GM10248 (cell line): ENCODE measurements around the gene KRT34.

ENCODE experiments used
- CTCF ChIA-PET: fragments of 300-600 bp; sonication (Branson Sonifier 250); formaldehyde crosslinking; extraction: SDS; loops from one replicate; lab custom pipeline; 2021; ENCODE audit warnings: antibody characterized with exemption; lab: Yijun Ruan, JAX
- POLR2A ChIA-PET: fragments of 350-650 bp; sonication (Branson Sonifier 250); formaldehyde crosslinking; extraction: SDS; loops from one replicate; lab custom pipeline; 2020; ENCODE audit warnings: antibody characterized with exemption; lab: Yijun Ruan, JAX
- DNase-seq: peaks from one replicate; pipeline ENCODE4 v3.0.0; 2012; ENCODE audit errors: extremely low spot score
- TF ChIP-seq, protein P1 (sequence below): IDR thresholded peaks from 2 replicates; pipeline ENCODE4 v1.5.1; 2012; ENCODE audit warnings: mild to moderate bottlenecking, low read depth; ENCODE audit errors: extremely low read depth, missing control alignments, control extremely low read depth

The KRT34 gene

DNA sequence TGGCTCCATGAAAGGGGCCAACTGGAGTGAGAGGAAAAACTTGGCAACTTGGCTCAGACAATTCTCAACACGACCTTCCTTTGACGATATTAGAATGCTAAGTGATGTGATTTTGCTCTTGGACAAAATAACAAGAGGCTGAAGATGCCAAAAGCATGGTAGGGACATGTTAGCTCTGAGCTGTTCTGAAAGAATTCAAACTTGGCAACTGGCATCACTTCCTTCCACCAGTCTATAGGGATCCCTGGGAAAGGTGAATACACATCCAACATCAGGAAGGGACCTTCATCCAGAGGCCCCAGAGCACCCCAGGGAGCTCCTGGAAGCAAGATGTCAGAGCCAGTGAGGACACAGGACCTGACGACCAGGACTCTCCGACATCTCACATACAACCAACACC lies 38.0 kb upstream of the KRT34 start:
- CTCF ChIA-PET, result no interaction called here
- POLR2A ChIA-PET, result no interaction called here
- TF ChIP-seq, protein P1, sequence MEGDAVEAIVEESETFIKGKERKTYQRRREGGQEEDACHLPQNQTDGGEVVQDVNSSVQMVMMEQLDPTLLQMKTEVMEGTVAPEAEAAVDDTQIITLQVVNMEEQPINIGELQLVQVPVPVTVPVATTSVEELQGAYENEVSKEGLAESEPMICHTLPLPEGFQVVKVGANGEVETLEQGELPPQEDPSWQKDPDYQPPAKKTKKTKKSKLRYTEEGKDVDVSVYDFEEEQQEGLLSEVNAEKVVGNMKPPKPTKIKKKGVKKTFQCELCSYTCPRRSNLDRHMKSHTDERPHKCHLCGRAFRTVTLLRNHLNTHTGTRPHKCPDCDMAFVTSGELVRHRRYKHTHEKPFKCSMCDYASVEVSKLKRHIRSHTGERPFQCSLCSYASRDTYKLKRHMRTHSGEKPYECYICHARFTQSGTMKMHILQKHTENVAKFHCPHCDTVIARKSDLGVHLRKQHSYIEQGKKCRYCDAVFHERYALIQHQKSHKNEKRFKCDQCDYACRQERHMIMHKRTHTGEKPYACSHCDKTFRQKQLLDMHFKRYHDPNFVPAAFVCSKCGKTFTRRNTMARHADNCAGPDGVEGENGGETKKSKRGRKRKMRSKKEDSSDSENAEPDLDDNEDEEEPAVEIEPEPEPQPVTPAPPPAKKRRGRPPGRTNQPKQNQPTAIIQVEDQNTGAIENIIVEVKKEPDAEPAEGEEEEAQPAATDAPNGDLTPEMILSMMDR, result no peak
- DNase-seq, result no peak

DNA sequence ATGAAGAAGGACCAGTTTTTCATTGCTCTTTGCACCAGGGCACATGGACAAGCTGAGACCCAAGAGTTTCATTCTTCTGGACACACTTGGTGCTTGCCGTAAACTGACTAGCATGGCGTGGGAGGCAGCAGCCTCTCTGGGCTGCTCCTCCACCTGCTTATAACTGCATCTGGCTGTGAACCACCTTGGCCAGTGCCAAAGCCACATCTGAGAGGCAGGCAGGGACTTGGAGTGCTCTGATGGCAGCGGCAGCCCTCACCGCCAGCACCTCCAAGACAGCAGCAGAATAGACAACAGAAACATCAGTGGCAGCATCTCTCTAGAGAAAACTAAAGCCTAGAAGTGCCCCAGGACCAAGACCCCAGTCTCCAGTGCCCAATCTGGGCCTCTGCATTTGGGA lies 37.6 kb upstream of the KRT34 start:
- ChIA-PET POLR2A (no interaction called here), CTCF (interaction anchor here (2.1 kb wide), 1 partner anchor 16 kb away, joined by 6 read pairs; no protein-coding TSS in a partner anchor)
- TF ChIP-seq, protein P1, result no peak
- no peak for DNase-seq

DNA sequence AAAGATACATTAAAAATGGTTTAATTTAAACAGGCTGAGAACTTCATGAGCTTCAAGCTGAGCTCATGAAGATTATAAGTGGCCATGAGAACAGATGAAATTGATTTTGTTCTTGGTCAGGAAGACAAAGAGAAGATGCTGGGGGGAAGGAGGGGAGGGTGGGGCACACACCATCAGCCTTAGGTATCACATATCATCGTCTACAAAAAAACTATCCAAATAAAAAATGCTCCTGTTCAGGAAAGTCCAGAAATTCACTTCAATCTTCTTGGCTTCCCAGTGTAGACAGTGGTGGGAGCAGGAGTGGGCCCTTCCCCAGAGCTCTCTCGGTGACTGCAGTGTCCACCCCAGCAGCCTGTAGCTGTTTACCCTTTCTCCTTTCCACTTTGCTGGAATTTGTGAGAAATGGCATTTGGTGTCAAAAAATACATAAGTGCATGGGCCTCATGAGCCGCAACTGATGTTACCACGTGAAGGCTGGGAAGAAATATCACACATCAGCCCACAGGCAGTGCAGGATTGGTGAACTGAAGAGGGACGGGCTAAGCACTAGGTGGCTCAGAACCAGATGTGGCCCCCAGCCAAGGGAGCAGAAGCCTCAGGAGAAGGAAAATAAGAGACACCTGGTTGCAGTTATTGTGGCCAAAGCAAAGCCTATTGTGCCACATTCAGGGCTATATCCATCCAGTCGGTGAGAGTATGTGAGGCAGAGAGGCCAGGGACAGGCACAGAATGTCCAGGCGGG lies 36.2 kb upstream of the KRT34 start:
- ChIA-PET POLR2A (no interaction called here), CTCF (interaction anchor here (0.8 to 2.1 kb wide), 6 partner anchors 10 to 245 kb away, joined by 3 to 13 read pairs (median 4); no protein-coding TSS in a partner anchor)
- DNase-seq, result no peak
- TF ChIP-seq, protein P1, result no peak

DNA sequence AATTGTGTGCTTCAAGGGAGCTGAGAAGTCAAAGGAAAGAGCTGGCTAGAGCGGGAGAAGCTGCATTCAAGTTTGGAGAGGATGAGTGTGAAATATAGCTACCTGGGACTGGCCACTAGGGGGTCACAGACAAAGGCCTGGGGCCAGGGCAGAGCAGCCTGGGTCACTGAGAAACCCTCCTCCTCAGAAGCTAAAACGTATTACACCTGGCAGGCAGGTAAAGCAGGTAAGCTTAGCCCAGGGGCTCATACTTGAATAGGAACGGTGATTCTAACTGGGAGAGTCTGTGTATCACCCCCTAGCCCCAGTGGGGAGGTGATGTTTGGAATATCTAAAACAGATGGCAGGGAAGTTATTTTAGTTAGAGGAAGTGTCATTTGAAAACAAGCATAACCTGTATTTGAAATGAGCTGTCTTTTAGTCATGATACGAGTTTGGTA lies 35.5 kb upstream of the KRT34 start:
- TF ChIP-seq, protein P1, result peak; percentile 33
- POLR2A ChIA-PET, result no interaction called here
- peak; percentile 41 for DNase-seq
- CTCF ChIA-PET, result interaction anchor here (0.6 to 2.1 kb wide), 6 partner anchors 9 to 245 kb away, joined by 3 to 13 read pairs (median 4); no protein-coding TSS in a partner anchor

DNA sequence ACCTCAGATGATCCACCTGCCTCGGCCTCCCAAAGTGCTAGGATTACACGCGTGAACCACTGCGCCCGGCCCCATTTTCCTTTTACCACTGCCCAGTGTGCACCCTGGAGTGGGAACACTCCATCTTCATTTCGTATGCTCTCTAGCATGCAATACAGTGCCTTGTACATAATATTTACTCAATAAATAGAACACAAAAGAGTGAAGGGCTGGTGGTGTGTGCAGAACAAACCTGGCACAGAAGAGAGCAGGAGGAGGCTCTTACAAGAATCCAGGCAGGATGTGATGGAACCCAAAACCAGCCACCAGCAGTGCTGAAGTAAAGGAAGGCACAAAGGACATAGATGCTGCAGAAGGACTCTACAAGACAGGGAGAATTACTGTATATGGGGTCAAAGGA lies 35.0 kb upstream of the KRT34 start:
- TF ChIP-seq, protein P1, result no peak
- no peak for DNase-seq
- CTCF ChIA-PET, result interaction anchor here (0.6 to 1.8 kb wide), 5 partner anchors 9 to 246 kb away, joined by 3 to 13 read pairs (median 3); no protein-coding TSS in a partner anchor
- POLR2A ChIA-PET, result no interaction called here

DNA sequence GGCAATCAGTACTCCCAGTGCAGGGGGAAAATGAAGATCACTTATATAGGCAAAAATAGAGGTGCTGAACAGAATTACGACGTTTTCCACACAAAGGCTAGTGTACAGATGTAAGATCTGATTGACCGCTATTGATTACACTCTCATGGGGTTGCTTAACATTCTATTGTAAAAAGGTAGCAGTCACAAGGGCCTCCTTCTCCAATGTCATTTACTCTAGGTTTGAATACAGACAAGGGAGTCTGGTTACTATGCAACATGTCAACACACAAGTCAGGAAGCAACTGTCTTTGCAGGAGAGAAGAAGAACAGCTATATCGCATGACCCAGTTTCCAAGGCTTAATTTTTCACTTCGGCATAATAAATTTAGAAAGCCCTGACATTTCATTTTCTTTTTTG lies 34.4 kb upstream of the KRT34 start:
- CTCF ChIA-PET, result interaction anchor here (1.8 kb wide), 1 partner anchor 8 kb away, joined by 13 read pairs; no protein-coding TSS in a partner anchor
- DNase-seq, result no peak
- POLR2A ChIA-PET, result no interaction called here
- TF ChIP-seq, protein P1, result no peak
